Measurements from ENCODE around the gene FAM135A.
"Not testable (repeated sequence)": the region's sequence is repeated elsewhere in the genome, so short reads cannot be mapped to it uniquely, and the experiment has no call there.

Gene FAM135A

GRCh38 chr6:70396796-70397729 is 16.2 kb upstream of the FAM135A start:
- no peak for DNase-seq (ENCODE audit: low spot score)

- DNase-seq (ENCODE audit: low spot score): peak; percentile 21
These were observed 14.3 kb upstream of the FAM135A start for GRCh38 chr6:70398783-70399728.

DNA sequence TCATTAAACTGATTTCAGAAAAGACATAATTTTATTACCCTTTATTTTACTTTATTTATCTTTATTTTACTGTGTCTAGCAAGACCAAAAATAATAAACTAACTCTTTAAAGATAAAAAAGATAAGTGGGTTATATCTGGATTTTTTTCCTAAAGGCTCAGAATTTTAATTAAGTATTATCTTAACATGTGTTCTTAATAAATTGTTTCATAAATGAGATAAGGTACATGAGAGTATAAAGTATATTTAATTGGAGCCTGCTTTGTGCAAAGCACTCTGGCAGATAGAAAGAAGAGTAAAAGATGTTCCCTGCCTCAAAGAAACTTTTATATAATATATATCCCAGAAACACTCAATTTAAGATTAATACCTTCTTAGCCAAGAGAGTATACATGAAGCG is 8.7 kb upstream of the FAM135A start:
- DNase-seq (ENCODE audit: low spot score): no peak

- no peak for DNase-seq (ENCODE audit: low spot score)
These were observed 4.1 kb upstream of the FAM135A start for GRCh38 chr6:70409216-70409615.

GRCh38 chr6:70411542-70412251 is 1.6 kb upstream of the FAM135A start:
- no peak for DNase-seq (ENCODE audit: low spot score)

DNA sequence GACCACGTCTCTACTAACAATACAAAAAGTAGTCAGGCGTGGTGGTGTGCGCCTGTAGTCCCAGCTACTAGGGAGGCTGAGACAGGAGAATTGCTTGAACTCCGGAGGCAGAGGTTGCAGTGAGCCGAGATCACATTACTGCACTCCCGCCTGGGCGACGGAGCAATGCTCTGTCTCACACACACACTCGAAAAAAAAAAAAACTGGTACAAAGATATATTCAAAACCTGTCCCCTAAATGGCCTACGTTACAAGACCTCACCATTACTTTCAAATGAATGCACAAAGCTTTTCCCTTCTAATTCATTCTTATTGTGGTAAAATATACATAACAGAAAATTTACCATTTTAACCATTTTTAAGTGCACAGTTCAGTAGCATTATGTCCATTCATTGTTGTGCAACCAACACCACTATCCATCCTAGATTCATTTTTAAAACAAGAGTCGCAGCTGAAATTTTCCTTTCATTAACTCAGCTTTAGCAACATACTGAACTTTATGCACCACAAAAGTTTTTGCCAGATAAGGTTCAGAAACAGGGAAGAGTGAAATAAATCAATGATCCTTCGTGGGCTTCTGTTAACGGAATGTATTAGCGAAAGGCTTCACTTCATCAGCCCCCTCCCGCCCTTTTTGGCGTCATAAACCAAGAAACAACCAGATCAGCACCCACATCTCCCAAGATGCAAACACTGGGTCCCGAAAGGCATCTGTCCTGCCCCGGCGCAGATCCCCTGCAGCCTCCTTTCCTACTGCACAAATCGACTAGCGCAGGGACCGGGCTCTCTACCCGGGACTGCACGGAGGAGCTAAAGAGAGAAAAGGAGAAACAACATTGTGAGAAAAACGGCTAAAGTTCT is 825 bp upstream of the FAM135A start:
- DNase-seq (ENCODE audit: low spot score): no peak

GRCh38 chr6:70413992-70414494 is 735 bp downstream of the FAM135A start:
- peak; percentile 33 for DNase-seq (ENCODE audit: low spot score)

- DNase-seq (ENCODE audit: low spot score): no peak
These were observed 1.5 kb downstream of the FAM135A start for GRCh38 chr6:70414813-70415212.

DNA sequence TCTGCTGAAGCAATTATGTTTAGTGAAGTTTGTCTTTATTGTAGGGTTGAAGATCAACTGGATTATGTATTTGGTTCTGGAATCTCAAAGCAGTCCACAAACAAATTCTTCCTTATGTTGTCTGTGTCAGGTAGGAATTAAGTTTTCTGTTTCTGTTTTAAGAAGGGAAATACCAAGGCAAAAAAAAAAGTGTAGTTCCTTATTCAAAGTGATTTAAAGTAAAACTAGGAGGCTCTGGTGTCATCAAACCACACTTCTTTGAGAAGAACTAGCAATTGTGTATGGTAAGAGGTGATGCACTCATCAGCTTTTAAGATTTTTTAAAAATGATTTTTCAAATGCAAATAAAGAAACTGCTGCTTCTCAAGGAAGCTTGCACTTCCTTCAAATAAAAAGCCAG is 1.9 kb downstream of the FAM135A start:
- no peak for DNase-seq (ENCODE audit: low spot score)

GRCh38 chr6:70415660-70416059 is 2.4 kb downstream of the FAM135A start:
- DNase-seq (ENCODE audit: low spot score): no peak

- DNase-seq (ENCODE audit: low spot score): no peak
These were observed 8.2 kb downstream of the FAM135A start for GRCh38 chr6:70421509-70421908.

GRCh38 chr6:70423189-70424134 is 10.2 kb downstream of the FAM135A start:
- no peak for DNase-seq (ENCODE audit: low spot score)

- no peak for DNase-seq (ENCODE audit: low spot score)
These were observed 11.0 kb downstream of the FAM135A start for GRCh38 chr6:70424291-70424690.

DNA sequence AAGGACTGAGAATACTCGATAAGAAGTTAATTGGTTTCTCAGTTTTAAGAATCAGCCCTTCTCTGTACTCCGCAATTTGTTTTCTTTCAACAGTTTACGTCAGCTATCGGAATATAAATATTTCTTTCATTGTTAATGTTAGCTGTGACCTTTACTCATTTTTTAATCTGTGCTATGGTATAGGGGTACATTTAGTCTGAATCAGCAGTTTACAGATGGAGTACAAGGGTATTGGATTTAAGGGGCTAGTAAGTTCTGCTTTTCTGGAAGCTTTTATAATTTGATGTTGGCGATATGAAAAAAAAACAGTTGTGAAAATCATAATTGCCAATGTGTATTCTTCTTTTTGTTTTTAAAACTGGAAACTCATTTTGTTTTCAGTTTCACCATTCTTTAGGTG is 23.0 kb downstream of the FAM135A start:
- DNase-seq (ENCODE audit: low spot score): no peak

DNA sequence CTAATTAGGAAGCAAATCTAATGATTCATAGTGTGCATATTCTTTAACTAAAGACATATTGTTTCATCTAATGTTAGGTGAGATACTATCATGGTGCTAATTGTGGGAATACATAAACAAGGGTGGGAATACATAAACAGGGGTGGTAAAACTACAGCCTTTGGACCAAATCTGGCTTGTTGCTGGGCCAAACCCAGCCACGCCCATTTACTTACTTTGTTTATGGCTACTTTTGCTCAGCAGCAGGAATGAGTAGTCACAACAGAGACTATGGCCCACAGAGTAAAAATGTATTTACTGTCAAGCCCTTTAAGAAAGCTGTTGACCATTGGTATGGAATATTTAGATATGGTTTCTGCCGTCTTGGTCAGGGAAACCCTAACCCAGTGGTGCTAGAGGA is 31.7 kb downstream of the FAM135A start:
- no peak for DNase-seq (ENCODE audit: low spot score)

DNA sequence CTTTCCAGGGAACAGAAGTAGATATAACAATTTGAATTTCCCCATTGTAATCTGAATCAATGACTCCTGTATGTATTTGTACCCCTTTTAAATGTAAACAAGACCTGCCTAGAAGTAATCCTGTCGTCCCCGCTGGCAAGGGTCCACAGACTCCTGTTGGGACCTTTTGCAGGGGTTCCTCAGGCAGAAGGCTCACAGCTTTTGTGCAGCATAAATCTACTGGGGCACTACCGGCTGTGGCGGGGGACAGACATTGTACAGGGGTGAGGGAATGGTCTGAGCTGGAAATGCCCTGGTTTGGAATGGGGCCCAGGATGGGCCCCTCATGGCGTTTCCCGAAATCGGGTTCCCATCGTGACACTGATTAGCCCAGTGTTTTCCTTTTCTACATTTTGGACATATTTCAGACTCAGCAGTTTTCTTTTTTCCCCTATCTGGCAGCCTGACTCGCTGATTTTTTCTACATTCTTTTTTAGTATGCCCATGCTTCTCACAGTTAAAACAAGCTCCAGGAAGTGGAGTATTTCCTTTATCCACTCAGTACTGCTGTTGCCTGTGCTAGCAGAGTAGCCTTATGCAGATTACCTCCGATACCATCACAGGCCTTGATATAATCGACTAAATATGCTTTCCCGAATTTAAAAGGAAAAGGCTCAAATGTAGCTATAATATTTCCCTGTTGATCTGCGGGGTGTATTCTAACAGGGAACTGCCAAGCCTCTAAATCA is 34.2 kb downstream of the FAM135A start:
- DNase-seq (ENCODE audit: low spot score): not testable (repeated sequence)

DNA sequence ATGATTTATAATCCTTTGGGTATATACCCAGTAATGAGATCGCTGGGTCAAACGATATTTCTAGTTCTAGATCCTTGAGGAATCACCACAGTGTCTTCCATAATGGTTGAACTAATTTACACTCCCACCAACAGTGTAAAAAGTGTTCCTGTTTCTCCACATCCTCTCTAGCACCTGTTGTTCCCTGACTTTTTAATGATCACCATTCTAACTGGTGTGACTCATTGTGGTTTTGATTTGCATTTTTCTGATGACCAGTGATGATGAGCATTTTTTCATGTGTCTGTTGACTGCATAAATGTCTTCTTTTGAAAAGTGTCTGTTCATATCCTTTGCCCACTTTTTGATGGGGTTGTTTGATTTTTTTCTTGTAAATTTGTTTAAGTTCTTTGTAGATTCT is 40.6 kb downstream of the FAM135A start:
- not testable (repeated sequence) for DNase-seq (ENCODE audit: low spot score)

- DNase-seq (ENCODE audit: low spot score): no peak
These were observed 43.4 kb downstream of the FAM135A start for GRCh38 chr6:70456735-70457134.

DNA sequence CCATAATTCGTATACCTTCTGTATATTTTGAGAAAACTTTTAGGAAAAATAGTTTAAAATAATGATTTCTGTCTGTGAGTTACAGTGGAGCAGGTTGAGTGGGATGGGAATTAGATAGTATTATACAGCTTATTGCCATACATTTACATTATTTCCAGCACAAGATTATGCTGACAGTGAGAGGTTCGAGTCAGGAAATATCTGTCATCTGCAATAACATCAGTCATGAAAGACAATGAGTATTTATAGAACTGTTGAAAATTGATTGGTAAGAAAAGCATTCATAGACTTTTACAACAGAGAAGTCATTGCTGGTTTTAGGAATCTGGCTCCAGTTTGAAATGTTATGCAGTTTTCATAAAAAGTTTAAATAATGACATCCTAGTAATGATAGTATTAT is 45.9 kb downstream of the FAM135A start:
- no peak for DNase-seq (ENCODE audit: low spot score)
